H1 (cell line): ENCODE measurements around the gene DLL3. TPM values are rescaled to one million over a fixed set of nuclear protein-coding genes. Genes with fewer than 3 reads are reported as not detected.

Source experiments
- CTCF ChIA-PET: fragments of 300-600 bp; sonication (Branson Sonifier 250); formaldehyde crosslinking; loops from one replicate; lab custom pipeline; 2021; ENCODE audit not compliant: partially characterized antibody; lab: Charles Lee
- POLR2A ChIA-PET: fragments of 300-600 bp; sonication (Branson Sonifier 250); formaldehyde crosslinking; loops from one replicate; lab custom pipeline; 2021; ENCODE audit warnings: inconsistent platforms; ENCODE audit not compliant: partially characterized antibody; lab: Charles Lee
- DNase-seq, 2 experiments: peaks; one replicate each; pipeline versions ENCODE4 v3.0.0 to v3.0.0-alpha.2; 2010 to 2022; ENCODE audit warnings: low spot score in 2 of 2, low read depth in 1 of 2, mixed read lengths in 1 of 2
- FAIRE-seq: peaks from 2 replicates; lab custom pipeline; 2011; peaks lifted over from hg19 to GRCh38; lab: Jason Lieb, UNC
- H2AFZ ChIP-seq: 2 replicates; pipeline ENCODE4 v1.8.1; 2012; ENCODE audit warnings: low read length, inconsistent platforms
- H2AK5ac ChIP-seq: 2 replicates; pipeline ENCODE4 v1.6.1; 2013; ENCODE audit warnings: low read depth, low read length
- H2BK120ac ChIP-seq: replicated peaks from 2 replicates; pipeline ENCODE3; 2013; ENCODE audit warnings: low read depth, low read length, inconsistent platforms
- H2BK12ac ChIP-seq: 2 replicates; pipeline ENCODE4 v1.6.1; 2013; ENCODE audit warnings: low read depth, low read length
- H2BK15ac ChIP-seq: 2 replicates; pipeline ENCODE4 v1.6.1; 2013; ENCODE audit warnings: low read length
- H2BK20ac ChIP-seq: 2 replicates; pipeline ENCODE4 v1.6.1; 2013; ENCODE audit warnings: low read length
- H2BK5ac ChIP-seq: 2 replicates; pipeline ENCODE4 v1.6.1; 2013; ENCODE audit warnings: low read depth, low read length
- H3K14ac ChIP-seq: 2 replicates; pipeline ENCODE4 v1.6.1; 2013; ENCODE audit warnings: inconsistent platforms; ENCODE audit not compliant: insufficient read length
- H3K18ac ChIP-seq: 2 replicates; pipeline ENCODE4 v1.6.1; 2013; ENCODE audit warnings: low read length; ENCODE audit errors: extremely low read depth
- H3K23ac ChIP-seq: 2 replicates; pipeline ENCODE4 v1.6.1; 2013; ENCODE audit warnings: inconsistent platforms; ENCODE audit not compliant: insufficient read length
- H3K23me2 ChIP-seq: 2 replicates; pipeline ENCODE4 v1.6.1; 2013; ENCODE audit warnings: low read depth, low read length
- H3K27ac ChIP-seq: 2 replicates; pipeline ENCODE4 v1.6.1; 2011; ENCODE audit warnings: low read depth, low read length, inconsistent platforms
- H3K27me3 ChIP-seq, 4 experiments: replicated peaks in 1 of 4; 1 replicate in 1 of 4; 2 replicates in 3 of 4; pipeline versions ENCODE4 v1.6.1 to v1.8.1; 2011 to 2013; ENCODE audit warnings: low read length in 3 of 4, mild to moderate bottlenecking in 3 of 4, inconsistent platforms in 2 of 4, mixed read lengths in 2 of 4, moderate library complexity in 1 of 4; ENCODE audit not compliant: control insufficient read depth in 3 of 4, insufficient read depth in 3 of 4; ENCODE audit errors: extremely low read depth in 1 of 4
- H3K36me3 ChIP-seq, 4 experiments: 2 replicates each; pipeline versions ENCODE4 v1.6.1 to v1.8.1; 2011 to 2013; ENCODE audit warnings: mild to moderate bottlenecking in 4 of 4, low read length in 3 of 4, moderate library complexity in 2 of 4, control low read depth in 1 of 4, inconsistent platforms in 1 of 4; ENCODE audit not compliant: insufficient read depth in 4 of 4, control insufficient read depth in 2 of 4
- H3K4ac ChIP-seq: replicated peaks from 2 replicates; pipeline ENCODE3; 2013; ENCODE audit warnings: low read length, low read depth, mixed read lengths, inconsistent platforms; ENCODE audit not compliant: insufficient read length
- H3K4me1 ChIP-seq, 4 experiments: replicated peaks in 1 of 4; 1 replicate in 1 of 4; 2 replicates in 3 of 4; pipeline versions ENCODE4 v1.6.1 to v1.8.1; 2011 to 2013; ENCODE audit warnings: low read length in 3 of 4, inconsistent platforms in 2 of 4, mixed read lengths in 1 of 4; ENCODE audit not compliant: insufficient read depth in 4 of 4, control insufficient read depth in 3 of 4
- H3K4me2 ChIP-seq, 2 experiments: 2 replicates each; pipeline versions ENCODE4 v1.6.1 to v1.8.1; 2011 to 2013; ENCODE audit warnings: low read depth in 2 of 2, low read length in 2 of 2, control low read depth in 1 of 2, inconsistent platforms in 1 of 2, mild to moderate bottlenecking in 1 of 2; ENCODE audit not compliant: insufficient read depth in 1 of 2
- H3K4me3 ChIP-seq, 4 experiments: fragments of 200-600, 300-600 bp in 1 of 4; sonication (generic), shearing (Covaris generic), sonication (Bioruptor Twin) in 1 of 4; 2 replicates each; pipeline versions ENCODE4 v1.5.1 to v1.8.1; 2011 to 2016; ENCODE audit warnings: low read length in 4 of 4, low read depth in 3 of 4, control low read depth in 2 of 4, inconsistent platforms in 2 of 4, mild to moderate bottlenecking in 2 of 4, mixed read lengths in 1 of 4, moderate library complexity in 1 of 4; ENCODE audit not compliant: insufficient read depth in 2 of 4; ENCODE audit errors: extremely low read depth in 1 of 4
- H3K56ac ChIP-seq: replicated peaks from 2 replicates; pipeline ENCODE3; 2013; ENCODE audit warnings: low read depth, mild to moderate bottlenecking, mixed read lengths, low read length, inconsistent platforms; ENCODE audit not compliant: insufficient read length
- H3K79me1 ChIP-seq: 2 replicates; pipeline ENCODE4 v1.6.1; 2013; ENCODE audit warnings: low read depth, low read length, control low read depth
- H3K79me2 ChIP-seq, 2 experiments: 2 replicates each; pipeline versions ENCODE4 v1.6.1 to v1.8.1; 2012 to 2013; ENCODE audit warnings: low read length in 2 of 2, mild to moderate bottlenecking in 2 of 2, inconsistent platforms in 1 of 2; ENCODE audit not compliant: insufficient read depth in 2 of 2, control insufficient read depth in 1 of 2
- H3K9ac ChIP-seq, 4 experiments: replicated peaks in 1 of 4; 1 replicate in 1 of 4; 2 replicates in 3 of 4; pipeline versions ENCODE4 v1.6.1 to v1.8.1; 2011 to 2013; ENCODE audit warnings: low read depth in 3 of 4, low read length in 3 of 4, control low read depth in 2 of 4, mild to moderate bottlenecking in 2 of 4, moderate library complexity in 2 of 4, inconsistent platforms in 1 of 4; ENCODE audit errors: extremely low read depth in 1 of 4
- H3K9me3 ChIP-seq, 2 experiments: 2 replicates each; pipeline versions ENCODE4 v1.6.1 to v1.8.1; 2012 to 2013; ENCODE audit warnings: mild to moderate bottlenecking in 2 of 2, moderate library complexity in 2 of 2, control low read depth in 1 of 2, inconsistent platforms in 1 of 2, low read depth in 1 of 2, low read length in 1 of 2, mixed read lengths in 1 of 2; ENCODE audit not compliant: insufficient read depth in 2 of 2
- H4K20me1 ChIP-seq, 2 experiments: replicated peaks in 1 of 2; 2 replicates each; pipeline versions ENCODE3 to v1.8.1; 2011 to 2013; ENCODE audit warnings: inconsistent platforms in 2 of 2, low read length in 2 of 2, mild to moderate bottlenecking in 1 of 2; ENCODE audit not compliant: insufficient read depth in 2 of 2, control insufficient read depth in 1 of 2
- H4K5ac ChIP-seq: 2 replicates; pipeline ENCODE4 v1.6.1; 2013; ENCODE audit warnings: low read length, low read depth, mixed read lengths, inconsistent platforms; ENCODE audit not compliant: insufficient read length
- H4K8ac ChIP-seq: 2 replicates; pipeline ENCODE4 v1.8.0; 2013; ENCODE audit warnings: mild to moderate bottlenecking, moderate library complexity, low read length, inconsistent platforms; ENCODE audit not compliant: insufficient read depth; ENCODE audit errors: extremely low read depth
- H4K91ac ChIP-seq: replicated peaks from 2 replicates; pipeline ENCODE3; 2013; ENCODE audit warnings: low read length, mixed read lengths, inconsistent platforms; ENCODE audit not compliant: insufficient read length
- ASH2L ChIP-seq: fragments of 200-600, 300-600 bp; sonication (generic); IDR thresholded peaks from one replicate; pipeline ENCODE4 v1.7.1; 2017; ENCODE audit warnings: low read length
- ATF2 ChIP-seq: IDR thresholded peaks from 2 replicates; pipeline ENCODE4 v1.6.1; 2012; ENCODE audit warnings: low read length, inconsistent platforms
- BCL11A ChIP-seq, 2 experiments: IDR thresholded peaks; one replicate each; pipeline ENCODE4 v1.6.1; 2011; ENCODE audit warnings: low read depth in 2 of 2, low read length in 2 of 2, mild to moderate bottlenecking in 2 of 2
- BRCA1 ChIP-seq: IDR thresholded peaks from 2 replicates; pipeline ENCODE4 v1.6.1; 2012; ENCODE audit warnings: low read depth, low read length, improper control_type of control experiment
- CEBPB ChIP-seq: IDR thresholded peaks from 2 replicates; pipeline ENCODE4 v1.6.1; 2012; ENCODE audit warnings: low read depth, low read length
- NANOG ChIP-seq: IDR thresholded peaks from 2 replicates; pipeline ENCODE4 v1.6.1; 2011; ENCODE audit warnings: low read length, low read depth, mild to moderate bottlenecking, inconsistent platforms; ENCODE audit not compliant: insufficient read depth, poor library complexity, severe bottlenecking
- RXRA ChIP-seq: IDR thresholded peaks from 2 replicates; pipeline ENCODE4 v1.6.1; 2011; ENCODE audit warnings: low read depth, mild to moderate bottlenecking, low read length, moderate library complexity; ENCODE audit not compliant: insufficient read depth
- ZNF274 ChIP-seq: IDR thresholded peaks from 2 replicates; pipeline ENCODE4 v1.7.0; 2012; ENCODE audit warnings: low read length, borderline replicate concordance; ENCODE audit errors: extremely low read depth
- WGBS, 2 experiments: shearing (Covaris generic) in 1 of 2; methylation state at CpG; one replicate each; pipeline versions ENCODE4 v1.1.6 to v1.1.7; 2013 to 2015; ENCODE audit warnings: low lambda C conversion rate in 2 of 2, mixed read lengths in 2 of 2, inconsistent platforms in 1 of 2, low coverage in 1 of 2, missing lambda C conversion rate in 1 of 2; ENCODE audit not compliant: insufficient replicate concordance in 2 of 2, insufficient coverage in 1 of 2, insufficient read length in 1 of 2; ENCODE audit errors: extremely low coverage in 1 of 2, missing lambda C conversion rate in 1 of 2; 5-methylcytosine and 5-hydroxymethylcytosine counted together
- polyA plus RNA-seq, 7 experiments: library from polyadenylated mRNA; depleted of rRNA in 3 of 7; stranded (reverse) in 5 of 7; unstranded in 2 of 7; fragments of >200 nt in 5 of 7; fragments of 200-250 nt in 2 of 7; gene quantifications; 1 replicate in 5 of 7; 2 replicates in 1 of 7; 4 replicates in 1 of 7; pipeline versions ENCODE4 v1.2.1 to v1.2.3, GENCODE V29; 2011 to 2013; ENCODE audit warnings: missing spikeins in 2 of 7, mixed read lengths in 2 of 7
- total RNA-seq: library from RNA; stranded (reverse); fragmentation: NEBNext Ultra II Directional; extraction: Animal tissue kit (Norgen Biotek cat#: 25700); gene quantifications from 2 replicates; pipeline ENCODE4 v1.2.1, GENCODE V29; 2021

The DLL3 gene
- total and polyA plus RNA-seq, 2 of the 8 experiments (the other 6 are each of a cell fraction or from before 2014, with no cell fraction given): 12.2 to 13.8 TPM

- no peak overlapping the region for H3K4me2 ChIP-seq
- no peak overlapping the region for H4K5ac ChIP-seq
- no peak for FAIRE-seq
- no peaks in the 10 kb centered on the region; a peak in 1 of 7 replicates for H3K4me1 ChIP-seq
- H4K91ac ChIP-seq: no peak overlapping the region
- DNase-seq: no peak
- H3K4me3 ChIP-seq: no peak overlapping the region
- H3K14ac ChIP-seq: no peak overlapping the region
- H2BK15ac ChIP-seq: no peak overlapping the region; the same call in 1 of the 2 replicates
- no peak overlapping the region for H2BK120ac ChIP-seq
- no peaks in the 10 kb centered on the region for H3K36me3 ChIP-seq
- H2BK20ac ChIP-seq: no peak overlapping the region
- POLR2A ChIA-PET: interaction anchor here (0.7 to 2.3 kb wide), 12 partner anchors 9 to 635 kb away, joined by 3 to 12 read pairs (median 4); partner anchors contain the start of genes RPS16 and TIMM50
- H2BK12ac ChIP-seq: no peak overlapping the region
- no peak overlapping the region for H3K4ac ChIP-seq
- H4K8ac ChIP-seq: no peak overlapping the region
- no peak overlapping the region for H3K18ac ChIP-seq
- H2BK5ac ChIP-seq: no peak overlapping the region
- H3K79me1 ChIP-seq: no peaks in the 10 kb centered on the region
- H2AFZ ChIP-seq: no peak overlapping the region
- H3K79me2 ChIP-seq: peaks cover 0 to 12% of the 10 kb centered on the region in 2 experiments; a peak in 2 of 4 replicates
- H3K27ac ChIP-seq: no peak overlapping the region
- H3K56ac ChIP-seq: no peak overlapping the region
- H3K9me3 ChIP-seq: peaks cover 0 to 4% of the 10 kb centered on the region in 2 experiments; a peak in 1 of 4 replicates
- no peak overlapping the region for H3K23ac ChIP-seq
- H3K23me2 ChIP-seq: peaks cover 4% of the 10 kb centered on the region
- H3K27me3 ChIP-seq: peaks cover 0 to 3% (median 0%) of the 10 kb centered on the region in 4 experiments; a peak in 1 of 7 replicates
- H2AK5ac ChIP-seq: no peak overlapping the region
- peaks cover 0 to 4% of the 10 kb centered on the region in 2 experiments for H4K20me1 ChIP-seq
- WGBS, 2 experiments: 81% methylated on average over 3 of the region's 3 CpGs; no CpG with 5 or more reads in 1 of the 2 experiments
- H3K9ac ChIP-seq: no peak overlapping the region
- CTCF ChIA-PET: interaction anchor here (0.7 to 10.6 kb wide), 20 partner anchors 9 to 238 kb away, joined by 3 to 101 read pairs (median 5); partner anchors contain the start of genes DLL3 and SELENOV
- no peak for TF ChIP-seq ZNF274
- no peak for TF ChIP-seq ASH2L
- no peak for TF ChIP-seq ATF2
- no peak for TF ChIP-seq RXRA
- no peak for TF ChIP-seq BCL11A (IDR thresholded peaks at IDR 0.05; ENCODE audit: low read depth in 2 of 2, low read length in 2 of 2)
- no peak for TF ChIP-seq BRCA1
- no peak for TF ChIP-seq CEBPB
- TF ChIP-seq NANOG: no peak
Measured at GRCh38 chr19:39533791-39534190, 35.0 kb downstream of the DLL3 start.
